DOHH2 (cell line): ENCODE results near the gene ATP13A3.

Experiments used
- H3F3A ChIP-seq: fragments of 200-600 bp; sonication (generic), shearing (Covaris generic); 2 replicates; pipeline ENCODE4 v1.6.0; 2016; ENCODE audit warnings: antibody characterized with exemption, mild to moderate bottlenecking; ENCODE audit not compliant: control insufficient read depth, insufficient read depth
- H3K27ac ChIP-seq: fragments of 200-600 bp; sonication (generic); 2 replicates; pipeline ENCODE4 v1.5.1; 2014; ENCODE audit warnings: low read depth, mild to moderate bottlenecking, low read length, moderate library complexity
- H3K27me3 ChIP-seq: fragments of 200-600 bp; sonication (generic); 2 replicates; pipeline ENCODE4 v1.6.1; 2014; ENCODE audit warnings: mild to moderate bottlenecking, low read length, mixed read lengths; ENCODE audit not compliant: control insufficient read depth
- H3K36me3 ChIP-seq: fragments of 200-600 bp; sonication (generic); 2 replicates; pipeline ENCODE4 v1.6.1; 2014; ENCODE audit warnings: mild to moderate bottlenecking, low read length, moderate library complexity, mixed read lengths; ENCODE audit not compliant: control insufficient read depth
- H3K4me1 ChIP-seq: fragments of 200-600 bp; sonication (generic); 2 replicates; pipeline ENCODE4 v1.6.1; 2014; ENCODE audit warnings: mild to moderate bottlenecking, low read length, mixed read lengths; ENCODE audit not compliant: control insufficient read depth
- H3K4me2 ChIP-seq: fragments of 200-600 bp; sonication (generic); 2 replicates; pipeline ENCODE4 v1.6.0; 2014; ENCODE audit warnings: mild to moderate bottlenecking, low read length, moderate library complexity
- H3K4me3 ChIP-seq: fragments of 200-600 bp; sonication (generic); 2 replicates; pipeline ENCODE4 v1.5.1; 2014; ENCODE audit warnings: mild to moderate bottlenecking, low read length, mixed read lengths
- H3K79me2 ChIP-seq: fragments of 200-600 bp; sonication (generic); 2 replicates; pipeline ENCODE4 v1.6.1; 2014; ENCODE audit warnings: mild to moderate bottlenecking, low read length, mixed read lengths; ENCODE audit not compliant: control insufficient read depth
- H3K9me2 ChIP-seq: fragments of 200-600 bp; sonication (generic); replicated peaks from 2 replicates; pipeline ENCODE4 v1.6.1; 2014; ENCODE audit warnings: mild to moderate bottlenecking, low read length, mixed read lengths; ENCODE audit not compliant: control insufficient read depth
- H3K9me3 ChIP-seq: fragments of 200-600 bp; sonication (generic); 2 replicates; pipeline ENCODE4 v1.6.1; 2014; ENCODE audit warnings: antibody characterized with exemption, low read length, mixed read lengths; ENCODE audit not compliant: control insufficient read depth, insufficient read depth
- H4K20me1 ChIP-seq: fragments of 200-600 bp; sonication (generic); 2 replicates; pipeline ENCODE4 v1.6.0; 2014; ENCODE audit warnings: low read depth, mild to moderate bottlenecking, antibody characterized with exemption, low read length, moderate library complexity; ENCODE audit not compliant: control insufficient read depth, insufficient read depth
- EZH2phosphoT487 ChIP-seq: fragments of 200-600 bp; sonication (generic); IDR thresholded peaks from 2 replicates; pipeline ENCODE4 v1.6.1; 2017; ENCODE audit warnings: borderline replicate concordance, mild to moderate bottlenecking, antibody characterized with exemption, low read length, moderate library complexity, mixed read lengths
- TF ChIP-seq, protein P1 (sequence below): fragments of 200-600 bp; sonication (generic); IDR thresholded peaks from one replicate; pipeline ENCODE4 v1.5.1; 2014; ENCODE audit warnings: antibody characterized with exemption, mild to moderate bottlenecking, low read depth, low read length; ENCODE audit not compliant: poor library complexity, severe bottlenecking

ATP13A3 gene

GRCh38 chr3:194399166-194399565 lies 87.6 kb downstream of the ATP13A3 start, which contains the start of gene GP5:
Gene GP5 (minus strand): TSS chr3:194399266. CDS start chr3:194398282, 984 bp downstream.
- no peaks in the 10 kb centered on the region for H3K9me2 ChIP-seq
- no peaks in the 10 kb centered on the region for H3K79me2 ChIP-seq
- H3K4me2 ChIP-seq, result peak within 1 kb of the TSS; percentile 34; the same call in 1 of the 2 replicates
- no peak within 1 kb of the TSS for H3K27ac ChIP-seq
- peaks cover 49% of the 10 kb centered on the region for H3K27me3 ChIP-seq
- peaks cover 5% of the 10 kb centered on the region for H3K36me3 ChIP-seq
- no peaks in the 10 kb centered on the region; the same call in 1 of the 2 replicates for H3K4me1 ChIP-seq
- H4K20me1 ChIP-seq, result peaks cover 1% of the 10 kb centered on the region; the same call in 1 of the 2 replicates
- no peak within 1 kb of the TSS for H3K4me3 ChIP-seq
- TF ChIP-seq EZH2phosphoT487, result no peak
- TF ChIP-seq, protein P1, sequence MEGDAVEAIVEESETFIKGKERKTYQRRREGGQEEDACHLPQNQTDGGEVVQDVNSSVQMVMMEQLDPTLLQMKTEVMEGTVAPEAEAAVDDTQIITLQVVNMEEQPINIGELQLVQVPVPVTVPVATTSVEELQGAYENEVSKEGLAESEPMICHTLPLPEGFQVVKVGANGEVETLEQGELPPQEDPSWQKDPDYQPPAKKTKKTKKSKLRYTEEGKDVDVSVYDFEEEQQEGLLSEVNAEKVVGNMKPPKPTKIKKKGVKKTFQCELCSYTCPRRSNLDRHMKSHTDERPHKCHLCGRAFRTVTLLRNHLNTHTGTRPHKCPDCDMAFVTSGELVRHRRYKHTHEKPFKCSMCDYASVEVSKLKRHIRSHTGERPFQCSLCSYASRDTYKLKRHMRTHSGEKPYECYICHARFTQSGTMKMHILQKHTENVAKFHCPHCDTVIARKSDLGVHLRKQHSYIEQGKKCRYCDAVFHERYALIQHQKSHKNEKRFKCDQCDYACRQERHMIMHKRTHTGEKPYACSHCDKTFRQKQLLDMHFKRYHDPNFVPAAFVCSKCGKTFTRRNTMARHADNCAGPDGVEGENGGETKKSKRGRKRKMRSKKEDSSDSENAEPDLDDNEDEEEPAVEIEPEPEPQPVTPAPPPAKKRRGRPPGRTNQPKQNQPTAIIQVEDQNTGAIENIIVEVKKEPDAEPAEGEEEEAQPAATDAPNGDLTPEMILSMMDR, result no peak
- H3K9me3 ChIP-seq, result no peaks in the 10 kb centered on the region
- peaks cover 6% of the 10 kb centered on the region for H3F3A ChIP-seq

DNA sequence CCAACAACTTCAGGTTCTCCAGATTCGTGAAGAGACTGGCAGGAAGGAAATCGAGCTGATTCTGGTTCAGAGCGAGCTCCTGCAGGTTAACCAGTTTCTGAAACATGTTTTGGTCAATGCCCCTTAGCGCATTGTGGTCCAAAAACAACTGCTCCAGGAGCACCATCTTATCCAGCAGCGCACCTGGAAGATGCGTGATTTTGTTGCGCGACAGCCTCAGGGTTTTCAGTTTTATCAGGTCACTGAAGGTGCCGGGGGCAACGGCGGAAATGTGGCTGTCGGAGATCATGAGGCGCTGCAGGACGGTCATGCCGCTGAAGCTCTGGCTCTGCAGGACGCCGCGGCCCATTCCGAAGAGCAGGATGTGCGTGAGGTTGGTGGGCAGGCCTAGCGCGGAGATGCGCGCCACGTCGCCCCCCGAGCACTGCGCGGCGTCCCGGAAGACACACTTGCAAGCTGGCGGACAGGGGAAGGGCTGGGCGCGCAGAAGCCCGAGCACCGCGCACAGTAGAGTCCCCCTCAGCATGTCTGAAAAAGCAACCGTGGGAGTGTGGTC lies 89.0 kb downstream of the ATP13A3 start:
- Histone ChIP-seq H3K9me3 (no peaks in the 10 kb centered on the region), H3K27me3 (peaks cover 49% of the 10 kb centered on the region), H4K20me1 (no peaks in the 10 kb centered on the region), H3K4me2 (peak overlapping the region; percentile 34; the same call in 1 of the 2 replicates), H3K4me3 (no peak overlapping the region), H3K27ac (no peak overlapping the region), H3K36me3 (no peaks in the 10 kb centered on the region), H3K79me2 (no peaks in the 10 kb centered on the region), H3F3A (peaks cover 4% of the 10 kb centered on the region), H3K9me2 (no peaks in the 10 kb centered on the region), H3K4me1 (no peaks in the 10 kb centered on the region; the same call in 1 of the 2 replicates)
- TF ChIP-seq, protein P1, result no peak
- peak; percentile 70; the same call in 1 of the 2 replicates for TF ChIP-seq EZH2phosphoT487

DNA sequence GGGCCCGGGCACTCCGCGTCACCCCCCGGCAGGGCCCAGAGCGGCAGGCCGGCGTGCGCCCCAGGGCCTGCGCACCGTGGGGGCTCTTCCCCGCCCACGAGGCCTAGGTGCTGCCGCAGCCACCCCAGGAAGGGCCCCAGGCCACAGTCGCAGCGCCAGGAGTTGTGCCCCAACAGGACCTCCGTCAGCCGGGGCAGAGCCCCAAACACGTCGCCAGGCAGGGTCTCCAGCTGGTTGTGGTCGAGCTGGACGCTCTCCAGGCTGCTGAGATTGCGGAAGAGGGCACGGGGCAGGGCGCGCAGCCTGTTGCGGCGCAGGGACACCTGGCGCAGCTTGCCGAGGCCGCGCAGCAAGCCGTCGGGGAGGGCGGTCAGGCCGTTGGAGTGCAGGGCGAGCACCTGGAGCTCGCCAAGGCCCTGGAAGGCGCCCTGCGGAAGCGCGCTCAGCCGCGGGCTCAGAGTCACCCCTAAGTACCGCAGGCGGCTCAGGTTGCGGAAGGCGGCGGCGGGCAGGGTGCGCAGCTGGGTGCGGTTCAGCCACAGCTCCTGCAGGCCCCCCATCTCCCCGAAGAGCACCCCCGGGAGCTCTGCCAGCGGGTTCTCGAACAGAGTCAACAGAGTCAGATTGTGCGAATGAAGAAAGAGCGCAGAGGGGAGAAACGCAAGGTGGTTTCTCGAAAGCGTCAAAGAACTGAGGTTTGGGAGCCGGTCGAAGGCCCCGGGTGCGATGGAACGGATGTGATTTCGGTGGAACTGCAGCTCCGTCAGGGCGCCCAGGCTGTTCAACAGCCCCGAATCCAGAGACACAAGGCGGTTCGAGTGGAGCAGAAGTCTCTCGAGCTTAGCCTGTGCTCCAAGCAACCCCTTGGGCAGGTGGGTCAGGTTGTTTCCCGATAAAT lies 89.7 kb downstream of the ATP13A3 start:
- no peaks in the 10 kb centered on the region for H4K20me1 ChIP-seq
- no peak overlapping the region for H3K4me3 ChIP-seq
- H3K27ac ChIP-seq, result no peak overlapping the region
- peaks cover 49% of the 10 kb centered on the region for H3K27me3 ChIP-seq
- H3F3A ChIP-seq, result no peaks in the 10 kb centered on the region; the same call in 1 of the 2 replicates
- H3K79me2 ChIP-seq, result no peaks in the 10 kb centered on the region
- no peaks in the 10 kb centered on the region for H3K9me3 ChIP-seq
- H3K36me3 ChIP-seq, result no peaks in the 10 kb centered on the region
- no peaks in the 10 kb centered on the region; the same call in 1 of the 2 replicates for H3K4me1 ChIP-seq
- no peaks in the 10 kb centered on the region for H3K9me2 ChIP-seq
- TF ChIP-seq, protein P1, result no peak
- TF ChIP-seq EZH2phosphoT487, result no peak
- H3K4me2 ChIP-seq, result peak overlapping the region; percentile 34; the same call in 1 of the 2 replicates
